ENCODE results near the gene DHX57.

DNA sequence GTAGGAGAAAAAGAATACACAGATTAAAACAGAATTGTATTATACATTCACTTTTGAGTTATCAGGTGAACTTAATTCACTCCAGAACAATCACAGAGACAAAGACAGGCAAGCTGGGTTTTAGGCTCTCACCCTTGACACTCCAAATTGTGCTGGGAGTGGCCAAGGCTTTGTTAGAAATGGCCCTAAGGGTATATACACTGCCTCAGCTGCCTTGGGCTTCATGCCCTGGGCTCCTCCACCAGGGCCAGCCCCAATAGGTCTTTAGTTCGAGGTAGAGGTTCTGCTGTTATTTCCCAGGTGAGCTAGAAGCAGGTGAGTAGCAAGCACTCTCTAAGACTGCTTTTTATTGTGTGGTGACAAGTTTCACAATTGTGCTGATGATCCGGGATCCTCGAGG, 77.8 kb downstream of the DHX57 start:
- TF ChIP-seq, protein P1, sequence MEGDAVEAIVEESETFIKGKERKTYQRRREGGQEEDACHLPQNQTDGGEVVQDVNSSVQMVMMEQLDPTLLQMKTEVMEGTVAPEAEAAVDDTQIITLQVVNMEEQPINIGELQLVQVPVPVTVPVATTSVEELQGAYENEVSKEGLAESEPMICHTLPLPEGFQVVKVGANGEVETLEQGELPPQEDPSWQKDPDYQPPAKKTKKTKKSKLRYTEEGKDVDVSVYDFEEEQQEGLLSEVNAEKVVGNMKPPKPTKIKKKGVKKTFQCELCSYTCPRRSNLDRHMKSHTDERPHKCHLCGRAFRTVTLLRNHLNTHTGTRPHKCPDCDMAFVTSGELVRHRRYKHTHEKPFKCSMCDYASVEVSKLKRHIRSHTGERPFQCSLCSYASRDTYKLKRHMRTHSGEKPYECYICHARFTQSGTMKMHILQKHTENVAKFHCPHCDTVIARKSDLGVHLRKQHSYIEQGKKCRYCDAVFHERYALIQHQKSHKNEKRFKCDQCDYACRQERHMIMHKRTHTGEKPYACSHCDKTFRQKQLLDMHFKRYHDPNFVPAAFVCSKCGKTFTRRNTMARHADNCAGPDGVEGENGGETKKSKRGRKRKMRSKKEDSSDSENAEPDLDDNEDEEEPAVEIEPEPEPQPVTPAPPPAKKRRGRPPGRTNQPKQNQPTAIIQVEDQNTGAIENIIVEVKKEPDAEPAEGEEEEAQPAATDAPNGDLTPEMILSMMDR (conservative IDR thresholded peaks at IDR 0.05; ENCODE audit: low read depth in 2 of 2): no peak
- TF ChIP-seq, protein P2, sequence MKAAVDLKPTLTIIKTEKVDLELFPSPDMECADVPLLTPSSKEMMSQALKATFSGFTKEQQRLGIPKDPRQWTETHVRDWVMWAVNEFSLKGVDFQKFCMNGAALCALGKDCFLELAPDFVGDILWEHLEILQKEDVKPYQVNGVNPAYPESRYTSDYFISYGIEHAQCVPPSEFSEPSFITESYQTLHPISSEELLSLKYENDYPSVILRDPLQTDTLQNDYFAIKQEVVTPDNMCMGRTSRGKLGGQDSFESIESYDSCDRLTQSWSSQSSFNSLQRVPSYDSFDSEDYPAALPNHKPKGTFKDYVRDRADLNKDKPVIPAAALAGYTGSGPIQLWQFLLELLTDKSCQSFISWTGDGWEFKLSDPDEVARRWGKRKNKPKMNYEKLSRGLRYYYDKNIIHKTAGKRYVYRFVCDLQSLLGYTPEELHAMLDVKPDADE (IDR thresholded peaks at IDR 0.05): no peak
- no peak for TF ChIP-seq EZH2phosphoT487 (IDR thresholded peaks at IDR 0.05; ENCODE audit: unreplicated experiment)
- TF ChIP-seq NANOG (IDR thresholded peaks at IDR 0.05; ENCODE audit: borderline replicate concordance): no peak
- TF ChIP-seq EZH2 (IDR thresholded peaks at IDR 0.05; ENCODE audit: low read depth, unreplicated experiment): no peak
- TF ChIP-seq POLR2AphosphoS5 (IDR thresholded peaks at IDR 0.05; ENCODE audit: low read depth): no peak
- TF ChIP-seq, protein P3, sequence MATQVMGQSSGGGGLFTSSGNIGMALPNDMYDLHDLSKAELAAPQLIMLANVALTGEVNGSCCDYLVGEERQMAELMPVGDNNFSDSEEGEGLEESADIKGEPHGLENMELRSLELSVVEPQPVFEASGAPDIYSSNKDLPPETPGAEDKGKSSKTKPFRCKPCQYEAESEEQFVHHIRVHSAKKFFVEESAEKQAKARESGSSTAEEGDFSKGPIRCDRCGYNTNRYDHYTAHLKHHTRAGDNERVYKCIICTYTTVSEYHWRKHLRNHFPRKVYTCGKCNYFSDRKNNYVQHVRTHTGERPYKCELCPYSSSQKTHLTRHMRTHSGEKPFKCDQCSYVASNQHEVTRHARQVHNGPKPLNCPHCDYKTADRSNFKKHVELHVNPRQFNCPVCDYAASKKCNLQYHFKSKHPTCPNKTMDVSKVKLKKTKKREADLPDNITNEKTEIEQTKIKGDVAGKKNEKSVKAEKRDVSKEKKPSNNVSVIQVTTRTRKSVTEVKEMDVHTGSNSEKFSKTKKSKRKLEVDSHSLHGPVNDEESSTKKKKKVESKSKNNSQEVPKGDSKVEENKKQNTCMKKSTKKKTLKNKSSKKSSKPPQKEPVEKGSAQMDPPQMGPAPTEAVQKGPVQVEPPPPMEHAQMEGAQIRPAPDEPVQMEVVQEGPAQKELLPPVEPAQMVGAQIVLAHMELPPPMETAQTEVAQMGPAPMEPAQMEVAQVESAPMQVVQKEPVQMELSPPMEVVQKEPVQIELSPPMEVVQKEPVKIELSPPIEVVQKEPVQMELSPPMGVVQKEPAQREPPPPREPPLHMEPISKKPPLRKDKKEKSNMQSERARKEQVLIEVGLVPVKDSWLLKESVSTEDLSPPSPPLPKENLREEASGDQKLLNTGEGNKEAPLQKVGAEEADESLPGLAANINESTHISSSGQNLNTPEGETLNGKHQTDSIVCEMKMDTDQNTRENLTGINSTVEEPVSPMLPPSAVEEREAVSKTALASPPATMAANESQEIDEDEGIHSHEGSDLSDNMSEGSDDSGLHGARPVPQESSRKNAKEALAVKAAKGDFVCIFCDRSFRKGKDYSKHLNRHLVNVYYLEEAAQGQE (IDR thresholded peaks at IDR 0.05; ENCODE audit: unreplicated experiment): no peak
- no peak for TF ChIP-seq CREB1 (CRISPR knock-in tag; IDR thresholded peaks at IDR 0.05; ENCODE audit: low read depth)
- TF ChIP-seq ZNF114 (CRISPR knock-in tag; IDR thresholded peaks at IDR 0.05): no peak
- TF ChIP-seq JUNB (IDR thresholded peaks at IDR 0.05; ENCODE audit: unreplicated experiment): no peak
- TF ChIP-seq, protein P4, sequence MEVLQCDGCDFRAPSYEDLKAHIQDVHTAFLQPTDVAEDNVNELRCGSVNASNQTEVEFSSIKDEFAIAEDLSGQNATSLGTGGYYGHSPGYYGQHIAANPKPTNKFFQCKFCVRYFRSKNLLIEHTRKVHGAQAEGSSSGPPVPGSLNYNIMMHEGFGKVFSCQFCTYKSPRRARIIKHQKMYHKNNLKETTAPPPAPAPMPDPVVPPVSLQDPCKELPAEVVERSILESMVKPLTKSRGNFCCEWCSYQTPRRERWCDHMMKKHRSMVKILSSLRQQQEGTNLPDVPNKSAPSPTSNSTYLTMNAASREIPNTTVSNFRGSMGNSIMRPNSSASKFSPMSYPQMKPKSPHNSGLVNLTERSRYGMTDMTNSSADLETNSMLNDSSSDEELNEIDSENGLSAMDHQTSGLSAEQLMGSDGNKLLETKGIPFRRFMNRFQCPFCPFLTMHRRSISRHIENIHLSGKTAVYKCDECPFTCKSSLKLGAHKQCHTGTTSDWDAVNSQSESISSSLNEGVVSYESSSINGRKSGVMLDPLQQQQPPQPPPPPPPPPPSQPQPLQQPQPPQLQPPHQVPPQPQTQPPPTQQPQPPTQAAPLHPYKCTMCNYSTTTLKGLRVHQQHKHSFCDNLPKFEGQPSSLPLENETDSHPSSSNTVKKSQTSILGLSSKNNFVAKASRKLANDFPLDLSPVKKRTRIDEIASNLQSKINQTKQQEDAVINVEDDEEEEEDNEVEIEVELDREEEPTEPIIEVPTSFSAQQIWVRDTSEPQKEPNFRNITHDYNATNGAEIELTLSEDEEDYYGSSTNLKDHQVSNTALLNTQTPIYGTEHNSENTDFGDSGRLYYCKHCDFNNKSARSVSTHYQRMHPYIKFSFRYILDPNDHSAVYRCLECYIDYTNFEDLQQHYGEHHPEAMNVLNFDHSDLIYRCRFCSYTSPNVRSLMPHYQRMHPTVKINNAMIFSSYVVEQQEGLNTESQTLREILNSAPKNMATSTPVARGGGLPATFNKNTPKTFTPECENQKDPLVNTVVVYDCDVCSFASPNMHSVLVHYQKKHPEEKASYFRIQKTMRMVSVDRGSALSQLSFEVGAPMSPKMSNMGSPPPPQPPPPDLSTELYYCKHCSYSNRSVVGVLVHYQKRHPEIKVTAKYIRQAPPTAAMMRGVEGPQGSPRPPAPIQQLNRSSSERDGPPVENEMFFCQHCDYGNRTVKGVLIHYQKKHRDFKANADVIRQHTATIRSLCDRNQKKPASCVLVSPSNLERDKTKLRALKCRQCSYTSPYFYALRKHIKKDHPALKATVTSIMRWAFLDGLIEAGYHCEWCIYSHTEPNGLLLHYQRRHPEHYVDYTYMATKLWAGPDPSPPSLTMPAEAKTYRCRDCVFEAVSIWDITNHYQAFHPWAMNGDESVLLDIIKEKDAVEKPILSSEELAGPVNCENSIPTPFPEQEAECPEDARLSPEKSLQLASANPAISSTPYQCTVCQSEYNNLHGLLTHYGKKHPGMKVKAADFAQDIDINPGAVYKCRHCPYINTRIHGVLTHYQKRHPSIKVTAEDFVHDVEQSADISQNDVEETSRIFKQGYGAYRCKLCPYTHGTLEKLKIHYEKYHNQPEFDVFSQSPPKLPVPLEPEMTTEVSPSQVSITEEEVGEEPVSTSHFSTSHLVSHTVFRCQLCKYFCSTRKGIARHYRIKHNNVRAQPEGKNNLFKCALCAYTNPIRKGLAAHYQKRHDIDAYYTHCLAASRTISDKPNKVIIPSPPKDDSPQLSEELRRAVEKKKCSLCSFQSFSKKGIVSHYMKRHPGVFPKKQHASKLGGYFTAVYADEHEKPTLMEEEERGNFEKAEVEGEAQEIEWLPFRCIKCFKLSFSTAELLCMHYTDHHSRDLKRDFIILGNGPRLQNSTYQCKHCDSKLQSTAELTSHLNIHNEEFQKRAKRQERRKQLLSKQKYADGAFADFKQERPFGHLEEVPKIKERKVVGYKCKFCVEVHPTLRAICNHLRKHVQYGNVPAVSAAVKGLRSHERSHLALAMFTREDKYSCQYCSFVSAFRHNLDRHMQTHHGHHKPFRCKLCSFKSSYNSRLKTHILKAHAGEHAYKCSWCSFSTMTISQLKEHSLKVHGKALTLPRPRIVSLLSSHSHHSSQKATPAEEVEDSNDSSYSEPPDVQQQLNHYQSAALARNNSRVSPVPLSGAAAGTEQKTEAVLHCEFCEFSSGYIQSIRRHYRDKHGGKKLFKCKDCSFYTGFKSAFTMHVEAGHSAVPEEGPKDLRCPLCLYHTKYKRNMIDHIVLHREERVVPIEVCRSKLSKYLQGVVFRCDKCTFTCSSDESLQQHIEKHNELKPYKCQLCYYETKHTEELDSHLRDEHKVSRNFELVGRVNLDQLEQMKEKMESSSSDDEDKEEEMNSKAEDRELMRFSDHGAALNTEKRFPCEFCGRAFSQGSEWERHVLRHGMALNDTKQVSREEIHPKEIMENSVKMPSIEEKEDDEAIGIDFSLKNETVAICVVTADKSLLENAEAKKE (CRISPR knock-in tag; IDR thresholded peaks at IDR 0.05): no peak

Data from GM23338 (cell line).